ENCODE data around the gene INSYN2B. TPM values are rescaled to one million over a fixed set of nuclear protein-coding genes. Genes with fewer than 3 reads are reported as not detected.

Gene INSYN2B
- total and polyA plus RNA-seq, 11 donors = 0.12 to 0.59 (median 0.17) TPM; not detected in 6

- Histone ChIP-seq H3K36me3 (no peaks in the 10 kb centered on the region), H3K4me1 (no peaks in the 10 kb centered on the region), H3K9me3 (no peaks in the 10 kb centered on the region), H3K27me3 (no peaks in the 10 kb centered on the region), H3K27ac (no peak overlapping the region), H3K4me3 (no peak overlapping the region)
- no peak for ATAC-seq
- intact Hi-C loops (cut with DNase I) = no loop called here
- DNase-seq = no peak
- WGBS, 4 donors = 73 to 83% (median 80%) methylated on average over 2 of the region's 2 CpGs
- no peak for TF ChIP-seq POLR2A (IDR thresholded peaks at IDR 0.05)
- TF ChIP-seq CTCF (IDR thresholded peaks at IDR 0.05) = no peak
Observed at GRCh38 chr5:169917500-169917899, 62.8 kb downstream of the INSYN2B start.

DNA sequence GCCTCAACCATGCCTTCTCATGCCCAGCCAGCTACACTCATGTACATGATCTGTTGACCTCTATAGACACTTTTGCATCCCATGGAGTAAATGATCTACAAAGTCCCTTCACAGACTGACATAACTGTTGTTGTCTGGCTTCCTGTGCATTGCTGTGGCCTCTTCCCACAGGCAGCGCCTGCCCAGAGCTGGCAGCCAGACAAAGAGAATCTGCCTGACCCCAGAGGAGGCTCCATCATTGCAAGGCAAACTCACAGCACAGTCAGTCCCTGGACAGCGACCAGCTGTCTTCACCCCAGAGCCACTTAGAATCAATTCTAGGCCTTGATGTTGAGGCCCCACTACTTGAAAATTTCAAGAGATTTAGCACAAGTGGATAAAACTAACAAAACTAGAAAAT, 65.5 kb downstream of the INSYN2B start:
- no peaks in the 10 kb centered on the region for H3K36me3 ChIP-seq
- ATAC-seq (peak in 1 of 4 donors; percentile 34), DNase-seq (no peak)
- WGBS, 4 donors = 25 to 42% (median 32%) methylated on average over 2 of the region's 2 CpGs
- TF ChIP-seq CTCF (IDR thresholded peaks at IDR 0.05) (no peak), POLR2A (IDR thresholded peaks at IDR 0.05) (no peak)
- intact Hi-C loops (cut with DNase I) = no loop called here
- H3K4me3 ChIP-seq = no peak overlapping the region
- no peaks in the 10 kb centered on the region for H3K9me3 ChIP-seq
- no peaks in the 10 kb centered on the region for H3K27me3 ChIP-seq
- no peak overlapping the region for H3K27ac ChIP-seq
- no peaks in the 10 kb centered on the region for H3K4me1 ChIP-seq

GRCh38 chr5:169913479-169913878, 66.8 kb downstream of the INSYN2B start:
- no peaks in the 10 kb centered on the region for H3K27me3 ChIP-seq
- H3K4me1 ChIP-seq = no peaks in the 10 kb centered on the region
- no peak overlapping the region for H3K27ac ChIP-seq
- intact Hi-C loops (cut with DNase I) = no loop called here
- 71 to 80% (median 75%) methylated on average over 2 of the region's 2 CpGs for WGBS, 4 donors
- no peak for ATAC-seq
- H3K9me3 ChIP-seq = no peaks in the 10 kb centered on the region
- no peaks in the 10 kb centered on the region for H3K36me3 ChIP-seq
- DNase-seq = no peak
- TF ChIP-seq POLR2A (IDR thresholded peaks at IDR 0.05) (no peak), CTCF (IDR thresholded peaks at IDR 0.05) (no peak)
- H3K4me3 ChIP-seq = no peak overlapping the region

- 72 to 85% (median 83%) methylated on average over 4 of the region's 4 CpGs for WGBS, 4 donors
- intact Hi-C loops (cut with DNase I) = no loop called here
- ATAC-seq (no peak), DNase-seq (no peak)
- no peaks in the 10 kb centered on the region for H3K36me3 ChIP-seq
- H3K4me3 ChIP-seq = no peak overlapping the region
- no peaks in the 10 kb centered on the region for H3K27me3 ChIP-seq
- TF ChIP-seq CTCF (IDR thresholded peaks at IDR 0.05) (no peak), POLR2A (IDR thresholded peaks at IDR 0.05) (no peak)
- no peaks in the 10 kb centered on the region for H3K9me3 ChIP-seq
- no peaks in the 10 kb centered on the region for H3K4me1 ChIP-seq
- H3K27ac ChIP-seq = no peak overlapping the region
Observed at GRCh38 chr5:169911448-169912212, 68.7 kb downstream of the INSYN2B start.

Data from heart left ventricle (tissue), 16 donors.